Lower leg skin (tissue), 4 donors: Measurements from ENCODE around the gene TRIM67. TPM values are rescaled to one million over a fixed set of nuclear protein-coding genes. Genes with fewer than 3 reads are reported as not detected.

ENCODE experiments used
- DNase-seq, 2 donors: peaks; one replicate each; pipeline ENCODE4 v3.0.0-alpha.2; 2019; ENCODE audit warnings: low spot score in 2 of 2
- H3K4me3 ChIP-seq: fragments of 200-600 bp; sonication (generic); 2 replicates; pipeline ENCODE4 v1.5.1; 2017; ENCODE audit warnings: mild to moderate bottlenecking, low read depth; ENCODE audit not compliant: poor library complexity, severe bottlenecking
- POLR2A ChIP-seq, 2 donors: fragments of 450-650 bp; IDR thresholded peaks; one replicate each; pipeline ENCODE4 v1.6.1; 2016 to 2017; ENCODE audit warnings: antibody characterized with exemption in 2 of 2, mild to moderate bottlenecking in 1 of 2, moderate library complexity in 1 of 2
- WGBS, 2 donors: methylation state at CpG; one replicate each; pipeline ENCODE4 v1.1.5; 2018; 5-methylcytosine and 5-hydroxymethylcytosine counted together
- intact Hi-C: fragments of 100-400 bp; cut with DNase I; formaldehyde crosslinking; loops from one replicate; pipeline ENCODE4 v1.15.0; 2023; ENCODE audit warnings: low total_unique reads
- total RNA-seq, 4 donors: library from RNA; depleted of rRNA; stranded (reverse); fragments of >200 nt; gene quantifications; one replicate each; pipeline ENCODE4 v1.1.0, GENCODE V29; 2016
- TF ChIP-seq, protein P1 (sequence below), 3 donors: fragments of 450-650 bp; IDR thresholded peaks; one replicate each; pipeline ENCODE4 v1.5.1; 2016; ENCODE audit warnings: antibody characterized with exemption in 3 of 3, mild to moderate bottlenecking in 3 of 3, moderate library complexity in 2 of 3

The TRIM67 gene
- total RNA-seq, 4 donors from 2014 or later: 0.03 to 0.29 TPM; not detected in 2

DNA sequence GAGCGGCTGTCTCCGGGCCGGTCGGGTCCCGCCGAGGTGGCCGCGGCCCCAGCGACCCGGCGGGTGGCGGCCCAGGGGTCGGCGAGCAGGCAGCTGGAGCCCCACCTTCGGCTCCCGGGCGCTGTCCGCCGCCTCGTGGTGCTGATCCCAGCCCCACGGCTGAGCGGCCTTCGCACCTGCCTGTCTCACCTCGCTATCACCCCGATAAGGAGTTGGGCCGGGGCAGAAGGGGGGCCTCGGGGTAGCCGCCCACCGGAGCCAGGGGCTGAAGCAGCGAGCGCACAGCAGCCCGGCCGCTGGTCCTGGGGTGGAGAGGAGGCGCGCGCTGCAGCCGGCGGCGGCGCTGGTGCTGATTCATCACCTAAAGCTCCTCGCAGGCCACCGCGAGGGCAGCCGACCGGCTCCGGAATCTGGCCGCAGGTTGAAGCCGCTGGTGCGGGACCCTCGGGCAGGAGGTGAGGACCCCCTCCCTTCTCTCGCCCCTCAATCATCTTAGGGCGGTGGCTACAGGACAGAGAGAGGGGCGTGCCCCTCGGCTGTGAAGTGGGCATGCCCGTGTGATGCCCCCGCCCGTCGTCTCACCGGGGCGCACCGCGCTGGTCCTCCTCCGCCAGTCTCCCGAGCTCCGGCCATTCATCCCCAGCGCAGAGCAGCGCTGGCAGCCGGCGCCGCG is 575 bp downstream of the TRIM67 start:
- no peak overlapping the region for H3K4me3 ChIP-seq
- 3% methylated on average over 20 to 35 of the region's 71 CpGs for WGBS, 2 donors
- intact Hi-C loops: no loop called here
- DNase-seq: no peak
- TF ChIP-seq, protein P1, sequence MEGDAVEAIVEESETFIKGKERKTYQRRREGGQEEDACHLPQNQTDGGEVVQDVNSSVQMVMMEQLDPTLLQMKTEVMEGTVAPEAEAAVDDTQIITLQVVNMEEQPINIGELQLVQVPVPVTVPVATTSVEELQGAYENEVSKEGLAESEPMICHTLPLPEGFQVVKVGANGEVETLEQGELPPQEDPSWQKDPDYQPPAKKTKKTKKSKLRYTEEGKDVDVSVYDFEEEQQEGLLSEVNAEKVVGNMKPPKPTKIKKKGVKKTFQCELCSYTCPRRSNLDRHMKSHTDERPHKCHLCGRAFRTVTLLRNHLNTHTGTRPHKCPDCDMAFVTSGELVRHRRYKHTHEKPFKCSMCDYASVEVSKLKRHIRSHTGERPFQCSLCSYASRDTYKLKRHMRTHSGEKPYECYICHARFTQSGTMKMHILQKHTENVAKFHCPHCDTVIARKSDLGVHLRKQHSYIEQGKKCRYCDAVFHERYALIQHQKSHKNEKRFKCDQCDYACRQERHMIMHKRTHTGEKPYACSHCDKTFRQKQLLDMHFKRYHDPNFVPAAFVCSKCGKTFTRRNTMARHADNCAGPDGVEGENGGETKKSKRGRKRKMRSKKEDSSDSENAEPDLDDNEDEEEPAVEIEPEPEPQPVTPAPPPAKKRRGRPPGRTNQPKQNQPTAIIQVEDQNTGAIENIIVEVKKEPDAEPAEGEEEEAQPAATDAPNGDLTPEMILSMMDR (IDR thresholded peaks at IDR 0.05): no peak
- no peak for TF ChIP-seq POLR2A (IDR thresholded peaks at IDR 0.05)

DNA sequence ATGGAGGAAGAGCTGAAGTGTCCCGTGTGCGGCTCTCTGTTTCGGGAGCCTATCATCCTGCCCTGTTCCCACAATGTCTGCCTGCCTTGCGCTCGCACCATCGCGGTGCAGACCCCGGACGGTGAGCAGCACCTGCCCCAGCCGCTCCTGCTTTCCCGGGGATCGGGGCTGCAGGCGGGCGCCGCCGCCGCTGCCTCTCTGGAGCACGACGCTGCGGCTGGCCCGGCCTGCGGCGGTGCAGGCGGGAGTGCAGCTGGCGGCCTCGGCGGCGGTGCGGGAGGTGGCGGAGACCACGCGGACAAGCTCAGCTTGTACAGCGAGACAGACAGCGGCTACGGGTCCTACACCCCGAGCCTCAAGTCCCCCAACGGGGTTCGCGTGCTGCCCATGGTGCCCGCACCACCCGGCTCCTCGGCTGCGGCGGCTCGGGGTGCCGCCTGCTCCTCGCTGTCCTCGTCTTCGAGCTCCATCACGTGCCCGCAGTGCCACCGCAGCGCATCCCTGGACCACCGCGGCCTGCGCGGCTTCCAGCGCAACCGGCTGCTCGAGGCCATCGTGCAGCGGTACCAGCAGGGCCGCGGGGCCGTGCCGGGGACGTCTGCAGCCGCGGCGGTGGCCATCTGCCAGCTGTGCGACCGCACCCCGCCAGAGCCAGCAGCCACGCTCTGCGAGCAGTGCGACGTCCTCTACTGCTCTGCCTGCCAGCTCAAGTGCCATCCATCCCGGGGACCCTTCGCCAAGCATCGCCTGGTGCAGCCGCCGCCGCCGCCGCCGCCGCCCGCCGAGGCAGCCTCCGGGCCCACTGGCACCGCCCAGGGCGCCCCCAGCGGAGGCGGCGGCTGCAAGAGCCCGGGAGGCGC is 1.3 kb downstream of the TRIM67 start:
- H3K4me3 ChIP-seq: no peak overlapping the region
- TF ChIP-seq POLR2A (IDR thresholded peaks at IDR 0.05): no peak
- TF ChIP-seq, protein P1 (IDR thresholded peaks at IDR 0.05): no peak
- intact Hi-C loops: no loop called here
- 10% methylated on average over 71 of the region's 97 CpGs; no CpG with 5 or more reads in 1 of the 2 donors for WGBS, 2 donors
- no peak for DNase-seq

DNA sequence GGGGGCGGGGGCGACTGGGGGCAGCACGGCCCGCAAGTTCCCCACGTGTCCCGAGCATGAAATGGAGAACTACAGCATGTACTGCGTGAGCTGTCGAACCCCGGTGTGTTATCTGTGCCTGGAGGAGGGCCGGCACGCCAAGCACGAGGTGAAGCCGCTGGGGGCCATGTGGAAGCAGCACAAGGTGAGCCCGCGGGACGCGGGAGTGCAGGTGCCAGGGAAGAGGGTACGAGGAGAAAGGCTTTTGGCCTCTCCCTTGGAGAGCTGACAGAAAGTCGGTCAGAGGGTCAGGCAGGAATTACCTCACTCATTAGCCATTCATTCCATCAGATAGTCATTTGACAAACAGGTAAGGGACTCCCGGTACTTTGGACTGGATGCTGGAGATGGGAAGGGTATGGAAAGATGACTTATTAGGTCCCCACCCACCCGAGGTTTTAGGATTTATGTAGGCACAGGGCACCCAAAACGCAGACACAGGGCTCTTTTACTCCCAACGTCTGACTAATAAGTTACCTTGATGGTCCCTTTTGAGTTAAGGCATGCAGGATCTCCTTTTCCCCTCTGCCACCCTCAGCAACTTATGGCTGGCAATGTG is 2.1 kb downstream of the TRIM67 start:
- intact Hi-C loops: no loop called here
- WGBS, 2 donors: 48 to 49% methylated on average over 17 to 23 of the region's 23 CpGs
- H3K4me3 ChIP-seq: no peak overlapping the region
- DNase-seq: no peak
- no peak for TF ChIP-seq POLR2A (IDR thresholded peaks at IDR 0.05)
- TF ChIP-seq, protein P1 (IDR thresholded peaks at IDR 0.05): no peak

DNA sequence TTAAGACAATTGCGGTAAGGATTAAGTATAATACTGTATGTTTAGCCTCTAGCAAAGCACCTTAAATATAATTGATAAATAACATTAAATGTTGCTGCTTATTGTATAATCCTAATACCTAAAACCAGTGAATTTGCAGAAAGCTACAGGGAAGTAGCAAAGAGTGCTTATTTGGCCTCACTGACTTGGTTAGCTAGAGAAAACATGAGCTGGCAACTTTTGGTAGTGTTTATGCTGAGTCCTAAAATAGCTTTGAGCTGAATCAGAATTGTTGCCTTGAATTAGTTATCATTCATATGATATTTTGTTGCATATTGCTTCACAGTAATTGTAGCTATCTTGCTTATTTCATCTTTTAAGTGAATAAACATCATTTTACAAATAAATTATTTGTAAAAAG is 3.5 kb downstream of the TRIM67 start:
- H3K4me3 ChIP-seq: no peak overlapping the region
- 96 to 100% methylated on average over 1 of the region's 1 CpG for WGBS, 2 donors
- TF ChIP-seq, protein P1 (IDR thresholded peaks at IDR 0.05): no peak
- no peak for TF ChIP-seq POLR2A (IDR thresholded peaks at IDR 0.05)
- intact Hi-C loops: no loop called here
- no peak for DNase-seq

DNA sequence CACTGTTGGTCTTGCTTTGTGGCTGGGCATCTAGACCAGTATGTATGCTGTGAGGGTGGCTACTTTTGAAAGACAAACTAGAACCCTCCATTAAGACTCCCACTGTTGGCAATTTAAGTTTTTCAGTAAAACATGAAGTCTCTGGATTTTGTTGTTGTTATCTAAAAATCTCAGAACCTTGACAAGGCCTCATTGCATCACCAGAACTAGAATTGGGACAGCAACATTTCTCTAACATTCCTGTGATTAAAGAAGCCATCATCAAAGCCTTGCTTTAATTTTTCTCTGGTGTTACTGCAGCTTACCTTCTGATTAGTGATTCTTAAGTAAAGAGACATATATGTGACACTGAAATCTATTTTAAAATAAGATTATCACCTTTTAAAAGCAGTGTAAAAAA is 4.5 kb downstream of the TRIM67 start:
- H3K4me3 ChIP-seq: no peak overlapping the region
- TF ChIP-seq POLR2A (IDR thresholded peaks at IDR 0.05): no peak
- TF ChIP-seq, protein P1 (IDR thresholded peaks at IDR 0.05): no peak
- intact Hi-C loops: no loop called here
- DNase-seq: no peak
